8988T (cell line): ENCODE results near the gene GRK1.

Experiments used
- DNase-seq: peaks from one replicate; pipeline ENCODE4 v3.0.0; 2011

GRK1 gene

DNA sequence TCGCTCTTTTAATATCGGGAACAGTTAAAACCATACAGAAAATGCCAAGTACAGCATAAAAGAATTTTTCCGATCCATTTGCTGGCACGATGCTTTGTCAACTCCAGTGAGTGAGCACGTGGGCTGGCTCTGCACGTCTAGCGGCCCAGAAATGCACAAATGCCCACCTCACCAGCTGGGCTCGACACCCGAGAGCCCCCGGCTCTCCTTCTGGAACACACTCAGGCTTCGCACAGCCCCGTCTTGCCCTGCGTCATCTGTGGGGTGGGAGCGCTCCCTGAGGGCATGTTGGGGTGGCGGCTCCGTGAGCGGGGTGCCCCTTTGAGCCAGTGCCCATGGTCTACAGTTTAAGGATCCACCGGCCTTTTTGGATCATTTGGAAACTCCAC, 33.5 kb upstream of the GRK1 start:
- DNase-seq, result no peak

DNA sequence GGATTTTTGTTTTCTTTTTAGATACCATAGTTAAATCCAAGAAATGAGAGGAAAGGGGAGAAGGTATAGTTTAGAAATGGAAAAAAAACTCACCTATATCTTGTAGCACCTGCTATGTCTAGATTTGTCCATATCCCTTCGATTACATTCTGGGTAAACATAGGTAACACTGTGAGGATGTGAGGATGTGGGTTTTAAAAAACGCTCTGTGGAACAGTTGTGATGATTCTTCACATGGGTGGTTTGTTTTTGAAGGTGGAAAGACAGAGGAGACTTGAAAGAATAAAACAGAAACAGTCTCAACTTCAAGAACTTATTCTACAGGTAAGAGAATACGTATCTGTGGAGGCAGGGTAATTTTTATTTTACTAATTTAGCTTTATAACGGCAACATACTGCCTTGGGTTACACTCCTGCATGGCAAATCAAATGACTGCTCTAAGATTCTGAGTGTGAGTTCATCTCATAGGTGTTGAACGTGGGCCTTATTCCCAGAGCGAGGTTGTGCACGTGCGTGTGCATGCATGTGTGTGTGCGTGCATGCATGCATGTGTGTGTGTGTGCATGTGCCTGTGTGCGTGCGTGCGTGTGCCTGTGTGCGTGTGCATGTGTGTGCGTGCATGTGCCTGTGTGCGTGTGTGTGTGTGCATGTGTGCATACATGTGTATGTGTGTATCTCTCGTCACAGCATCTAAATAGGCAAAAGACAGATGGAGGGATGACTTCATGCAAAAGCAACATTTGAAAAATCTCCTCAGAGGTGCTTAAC, 32.6 kb upstream of the GRK1 start:
- no peak for DNase-seq

DNA sequence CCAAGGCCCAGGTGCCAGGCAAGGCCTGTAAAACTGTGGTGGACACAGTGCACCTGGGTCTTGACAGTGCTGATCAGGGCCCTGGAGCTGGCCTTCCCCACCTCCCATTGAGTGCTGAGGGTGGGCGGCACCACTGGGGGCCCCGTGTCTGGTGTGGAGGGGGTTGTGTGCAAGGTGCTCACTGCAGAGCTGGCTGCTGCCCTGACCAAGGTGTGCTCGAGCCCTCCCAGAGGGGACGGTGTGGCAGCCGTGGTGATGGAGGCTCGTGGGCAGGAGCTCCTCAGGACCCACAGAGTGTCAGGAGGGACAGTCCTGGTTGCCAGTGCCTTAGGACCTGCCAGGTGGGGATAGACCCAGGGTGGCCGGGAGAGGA, 32.0 kb upstream of the GRK1 start:
- no peak for DNase-seq

DNA sequence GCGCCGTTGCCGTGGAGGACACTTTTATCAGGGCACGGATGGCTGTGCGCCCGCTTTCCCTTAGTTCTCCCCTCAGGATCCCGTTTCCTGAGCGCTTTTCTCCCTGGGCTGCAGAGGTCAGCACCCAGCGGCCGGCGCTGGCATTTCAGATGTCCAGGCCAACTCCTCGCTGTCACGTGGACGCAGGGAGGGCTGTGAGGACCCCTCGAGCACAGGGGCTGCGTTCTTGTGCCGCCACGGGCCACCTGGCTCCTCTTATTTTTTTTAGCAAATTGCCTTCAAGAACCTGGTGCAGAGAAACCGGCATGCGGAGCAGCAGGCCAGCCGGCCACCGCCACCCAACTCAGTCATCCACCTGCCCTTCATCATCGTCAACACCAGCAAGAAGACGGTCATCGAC, 31.3 kb upstream of the GRK1 start:
- DNase-seq, result no peak

DNA sequence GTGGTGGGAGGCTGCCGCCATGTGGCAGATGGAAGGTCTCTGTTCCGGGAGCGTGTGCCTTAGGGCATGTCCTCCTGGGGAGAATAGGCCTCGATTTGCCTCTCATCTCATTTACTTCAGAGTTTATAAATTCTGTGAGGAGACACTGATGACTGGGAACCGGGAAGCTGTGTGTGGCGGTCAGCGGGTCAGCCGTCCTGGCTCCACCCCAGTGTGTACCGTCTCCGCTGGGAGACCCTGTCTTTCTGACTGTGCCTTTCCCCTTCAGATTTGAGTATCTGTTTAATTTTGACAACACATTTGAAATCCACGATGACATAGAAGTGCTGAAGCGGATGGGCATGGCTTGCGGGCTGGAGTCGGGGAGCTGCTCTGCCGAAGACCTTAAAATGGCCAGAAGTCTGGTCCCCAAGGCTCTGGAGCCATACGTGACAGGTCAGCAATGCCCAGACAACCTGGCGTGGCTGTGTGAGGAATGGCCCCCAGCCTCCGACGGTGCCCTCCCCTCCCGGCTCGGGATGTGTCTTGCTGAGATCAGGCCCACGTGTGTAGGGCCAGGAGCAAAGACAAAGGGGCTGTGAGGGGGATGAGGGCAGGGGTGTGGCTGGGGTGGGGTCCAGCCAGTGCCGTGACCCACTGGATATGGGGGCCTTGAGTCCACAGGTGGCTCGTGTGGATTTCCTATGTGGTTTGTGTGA, 30.6 kb upstream of the GRK1 start:
- no peak for DNase-seq

DNA sequence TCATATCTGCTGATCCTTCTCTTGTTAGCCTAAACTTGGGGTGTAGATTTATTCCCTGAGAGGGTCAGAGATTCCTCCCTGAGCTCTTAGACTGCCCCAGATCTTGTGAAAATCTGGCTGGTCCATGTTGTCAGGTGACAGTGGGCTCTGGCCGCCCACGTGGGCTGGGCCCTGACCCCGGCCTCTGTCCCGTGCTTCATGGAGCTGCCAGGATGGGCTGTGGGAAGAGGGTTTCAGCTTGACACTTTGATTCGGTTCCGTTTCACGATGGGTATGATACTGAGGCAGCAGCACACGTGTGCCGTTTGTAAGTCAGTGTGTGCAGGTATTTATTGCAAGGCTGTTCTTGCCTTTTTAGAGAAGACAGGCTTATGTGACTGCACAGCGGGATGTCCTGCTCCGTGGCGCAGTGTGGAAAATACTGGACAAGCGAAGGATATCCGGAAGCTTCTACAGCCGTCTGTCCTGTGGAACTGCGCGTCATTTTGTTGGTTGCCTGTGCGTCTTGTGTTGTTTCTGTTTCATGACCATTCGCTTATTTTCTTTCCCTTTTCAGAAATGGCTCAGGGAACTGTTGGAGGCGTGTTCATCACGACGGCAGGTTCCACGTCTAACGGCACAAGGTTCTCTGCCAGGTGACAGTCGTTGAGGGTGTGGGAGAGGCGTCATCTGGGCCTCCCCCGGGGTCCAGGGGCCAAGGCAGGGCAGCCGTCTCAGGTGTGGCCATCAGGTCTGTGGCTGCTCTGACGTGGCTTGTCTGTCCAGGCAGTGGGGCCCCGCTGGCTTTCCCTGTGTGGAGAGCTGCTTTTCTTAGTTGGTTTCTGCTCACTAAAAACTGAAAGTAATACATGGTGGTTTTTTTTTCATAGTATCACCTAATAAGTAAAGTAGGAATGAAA, 29.5 kb upstream of the GRK1 start:
- no peak for DNase-seq

DNA sequence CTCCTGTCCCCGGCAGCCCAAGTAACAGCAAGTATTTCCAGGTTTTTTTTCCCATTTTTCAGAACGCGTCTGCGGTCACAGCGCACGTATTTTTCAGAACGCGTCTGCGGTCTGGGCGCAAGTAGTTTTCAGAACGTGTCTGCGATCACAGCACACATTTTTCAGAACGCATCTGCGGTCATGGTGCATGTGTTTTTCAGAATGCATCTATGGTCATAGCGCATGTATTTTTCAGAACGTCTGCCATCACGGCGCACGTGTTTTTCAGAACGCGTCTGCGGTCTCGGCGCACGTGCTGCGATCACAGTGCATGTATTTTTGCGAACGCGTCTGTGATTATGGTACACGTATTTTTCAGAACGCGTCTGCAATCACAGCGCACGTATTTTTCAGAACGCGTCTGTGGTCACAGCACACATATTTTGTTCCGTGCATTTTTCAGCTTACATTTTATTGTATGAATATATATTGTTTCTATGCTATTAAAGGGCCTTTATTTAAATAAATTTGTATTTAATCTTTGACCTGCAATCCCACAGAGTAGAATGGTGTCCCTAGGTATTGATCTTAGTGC, 28.8 kb upstream of the GRK1 start:
- DNase-seq, result no peak

DNA sequence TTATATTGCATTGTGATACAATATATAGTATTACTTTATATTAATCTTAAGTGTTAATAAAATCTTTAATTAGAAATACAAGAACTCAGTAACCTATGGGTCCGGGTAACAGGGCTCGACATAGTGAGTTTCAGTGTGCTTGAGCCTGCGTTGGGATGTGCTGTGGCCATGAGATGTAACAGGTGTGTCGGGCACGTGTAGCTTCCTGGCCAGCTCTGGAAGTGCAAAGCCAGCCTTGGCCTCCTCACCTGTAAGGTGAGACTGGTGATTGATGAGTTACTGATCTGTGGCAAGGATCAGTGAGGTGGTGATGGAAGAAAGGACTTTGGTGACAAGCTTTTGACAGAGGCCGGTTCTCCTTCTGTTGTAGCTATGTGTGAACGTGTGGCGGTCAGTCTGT, 28.2 kb upstream of the GRK1 start:
- no peak for DNase-seq

DNA sequence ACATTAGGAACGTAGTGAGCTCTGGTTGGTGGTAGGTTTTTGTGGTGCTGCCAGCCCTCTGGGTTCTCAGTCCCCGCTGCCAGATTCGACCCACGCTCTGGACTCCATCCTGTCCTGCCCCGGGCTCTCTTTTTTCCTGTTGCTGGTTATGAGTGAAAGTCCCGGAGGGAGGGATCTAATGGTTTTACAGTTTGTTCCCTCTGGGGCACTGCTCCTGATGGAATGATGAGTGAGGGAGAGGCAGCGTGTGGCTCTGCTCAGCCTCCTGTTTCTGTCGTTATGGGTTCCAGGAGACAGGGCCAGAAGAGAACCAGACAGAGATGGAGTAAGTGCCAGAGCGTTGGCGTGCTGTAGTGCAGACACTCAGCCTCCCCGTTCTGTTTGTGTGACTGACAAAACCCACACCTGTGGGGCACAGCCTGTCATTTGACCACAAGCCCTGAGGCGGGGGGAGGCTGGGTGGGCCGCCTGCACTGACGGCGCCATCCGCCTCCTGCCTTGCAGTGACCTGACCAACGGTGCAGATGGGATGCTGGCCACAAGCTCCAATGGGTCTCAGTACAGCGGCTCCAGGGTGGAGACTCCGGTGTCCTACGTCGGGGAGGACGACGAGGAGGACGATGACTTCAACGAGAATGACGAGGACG, 27.3 kb upstream of the GRK1 start:
- no peak for DNase-seq

DNA sequence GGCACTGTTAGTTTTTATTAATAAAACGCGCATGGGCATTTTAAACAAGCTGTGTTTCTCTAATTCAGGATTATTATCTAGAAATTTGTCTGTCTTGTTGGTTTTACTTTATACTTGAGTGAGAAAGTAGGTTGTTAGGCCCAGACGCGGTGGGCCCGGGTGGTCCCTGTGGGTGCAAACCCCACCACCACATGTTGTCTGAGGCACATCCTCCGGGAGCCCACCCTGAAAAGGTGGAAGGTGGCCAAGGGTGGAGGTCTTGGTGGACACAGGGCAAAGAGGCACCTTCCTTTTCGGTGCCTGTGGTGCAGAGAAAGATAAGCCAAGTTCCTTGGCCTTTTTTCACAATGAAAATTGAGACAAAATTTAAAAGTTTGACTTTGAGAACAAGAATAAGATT, 25.6 kb upstream of the GRK1 start:
- no peak for DNase-seq

DNA sequence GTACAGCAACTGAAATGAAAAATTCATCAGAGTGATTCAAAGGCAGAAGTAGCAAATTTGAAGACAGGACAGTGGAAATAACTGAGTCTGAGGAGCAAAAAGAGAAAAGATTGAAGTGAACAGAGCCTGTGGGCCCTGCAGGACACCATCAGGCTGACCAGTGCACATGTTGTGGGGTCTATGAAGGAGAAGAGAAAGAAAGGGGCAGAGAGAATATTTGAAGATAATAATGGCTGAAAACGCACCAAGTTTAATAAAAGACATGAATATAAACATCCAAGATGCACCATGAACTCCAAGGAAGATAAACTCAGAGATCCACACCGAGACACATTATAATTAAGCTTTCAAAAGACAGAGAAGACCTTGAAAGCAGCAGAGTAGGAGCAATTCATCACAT, 24.5 kb upstream of the GRK1 start:
- DNase-seq, result no peak

DNA sequence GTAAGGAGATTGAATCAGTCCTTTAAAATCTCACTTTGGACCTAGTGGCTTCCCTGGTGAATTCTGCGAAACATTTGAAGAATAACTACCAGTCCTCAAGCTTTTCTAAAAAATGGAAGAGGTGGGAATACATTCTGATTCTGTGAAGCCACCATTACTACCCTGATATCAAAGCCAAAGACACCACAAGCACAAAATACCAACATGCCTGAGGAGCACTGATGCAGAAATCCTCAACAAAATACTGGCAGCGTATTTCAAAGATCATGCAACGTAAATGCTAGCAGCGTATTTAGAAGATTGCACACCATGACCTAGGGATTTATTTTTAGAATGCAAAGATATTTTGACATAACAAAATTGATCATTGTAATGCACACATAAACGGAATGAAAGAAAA, 23.4 kb upstream of the GRK1 start:
- DNase-seq, result no peak

DNA sequence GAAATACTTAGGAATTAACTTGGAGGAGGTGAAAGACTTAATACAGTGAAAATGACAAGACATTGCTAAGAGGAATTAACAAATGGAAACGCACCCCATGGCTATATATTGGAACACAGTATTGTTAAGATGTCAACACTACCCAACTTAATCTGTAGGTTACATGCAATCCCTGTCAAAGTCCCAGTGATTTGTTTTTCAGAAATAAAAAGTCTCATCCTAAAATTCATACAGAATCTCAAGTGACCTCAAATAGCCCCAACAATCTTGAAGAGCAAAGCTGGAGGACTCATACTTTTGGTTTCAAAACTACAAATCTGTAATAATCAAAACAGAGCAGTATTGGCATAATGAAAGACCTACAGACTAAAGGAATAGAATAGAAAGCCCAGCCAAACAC, 22.2 kb upstream of the GRK1 start:
- DNase-seq, result no peak

DNA sequence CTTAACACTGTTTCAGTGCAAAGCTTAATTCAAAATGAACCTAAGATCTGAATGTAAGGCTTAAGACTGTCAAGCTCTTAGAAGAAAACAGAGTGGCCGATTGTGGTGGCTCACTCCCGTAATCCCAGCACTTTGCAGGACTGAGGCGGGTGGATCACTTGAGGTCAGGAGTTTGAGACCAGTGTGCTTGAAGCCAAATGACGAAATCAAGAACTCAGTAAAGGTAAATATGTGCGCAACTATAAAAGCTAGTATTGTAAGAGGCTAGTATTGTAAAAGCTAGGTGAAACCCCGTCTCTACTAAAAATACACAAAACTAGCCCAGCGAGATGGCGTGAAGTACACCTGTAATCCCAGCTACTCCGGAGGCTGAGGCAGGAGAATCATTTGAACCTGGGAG, 21.7 kb upstream of the GRK1 start:
- DNase-seq, result no peak

DNA sequence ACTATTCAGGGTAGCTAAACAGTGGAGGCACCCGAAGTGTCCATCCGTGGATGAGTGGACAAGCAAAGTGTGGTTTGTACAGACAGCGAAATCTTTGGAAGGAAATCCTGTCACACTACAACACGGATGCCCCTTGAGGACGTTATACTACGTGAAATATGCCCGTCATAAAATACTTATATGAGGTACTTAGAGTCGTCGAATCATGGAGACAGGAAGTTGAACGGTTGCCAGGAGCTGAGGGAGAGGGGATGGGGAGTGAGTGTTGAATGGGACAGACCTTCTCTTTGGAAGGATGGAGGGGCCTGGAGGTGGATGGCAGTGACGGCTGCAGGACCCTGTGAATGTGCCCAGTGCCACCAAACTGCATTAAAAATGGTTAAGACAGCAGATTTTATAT, 20.6 kb upstream of the GRK1 start:
- no peak for DNase-seq

DNA sequence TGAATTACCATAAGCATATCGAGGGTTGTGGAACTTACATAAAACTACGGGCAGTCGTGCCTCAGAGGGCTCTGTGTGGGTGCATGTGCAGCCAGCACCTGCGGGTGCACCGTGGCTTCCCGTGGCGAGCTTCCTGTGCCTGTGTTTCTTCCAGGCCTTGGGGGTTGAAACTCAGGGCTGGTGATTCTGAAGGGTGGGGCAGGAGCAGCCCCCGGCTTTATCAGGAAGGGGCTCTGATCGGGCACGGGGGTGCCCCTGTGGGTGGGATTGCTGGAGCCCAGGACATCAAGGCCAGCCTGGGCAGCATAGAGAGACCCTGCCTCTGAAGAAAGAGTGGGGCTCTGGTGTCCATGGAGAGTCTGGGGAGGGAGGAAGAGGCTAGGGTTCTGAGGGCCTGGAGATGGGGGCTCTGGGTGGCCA, 20.1 kb upstream of the GRK1 start:
- no peak for DNase-seq

DNA sequence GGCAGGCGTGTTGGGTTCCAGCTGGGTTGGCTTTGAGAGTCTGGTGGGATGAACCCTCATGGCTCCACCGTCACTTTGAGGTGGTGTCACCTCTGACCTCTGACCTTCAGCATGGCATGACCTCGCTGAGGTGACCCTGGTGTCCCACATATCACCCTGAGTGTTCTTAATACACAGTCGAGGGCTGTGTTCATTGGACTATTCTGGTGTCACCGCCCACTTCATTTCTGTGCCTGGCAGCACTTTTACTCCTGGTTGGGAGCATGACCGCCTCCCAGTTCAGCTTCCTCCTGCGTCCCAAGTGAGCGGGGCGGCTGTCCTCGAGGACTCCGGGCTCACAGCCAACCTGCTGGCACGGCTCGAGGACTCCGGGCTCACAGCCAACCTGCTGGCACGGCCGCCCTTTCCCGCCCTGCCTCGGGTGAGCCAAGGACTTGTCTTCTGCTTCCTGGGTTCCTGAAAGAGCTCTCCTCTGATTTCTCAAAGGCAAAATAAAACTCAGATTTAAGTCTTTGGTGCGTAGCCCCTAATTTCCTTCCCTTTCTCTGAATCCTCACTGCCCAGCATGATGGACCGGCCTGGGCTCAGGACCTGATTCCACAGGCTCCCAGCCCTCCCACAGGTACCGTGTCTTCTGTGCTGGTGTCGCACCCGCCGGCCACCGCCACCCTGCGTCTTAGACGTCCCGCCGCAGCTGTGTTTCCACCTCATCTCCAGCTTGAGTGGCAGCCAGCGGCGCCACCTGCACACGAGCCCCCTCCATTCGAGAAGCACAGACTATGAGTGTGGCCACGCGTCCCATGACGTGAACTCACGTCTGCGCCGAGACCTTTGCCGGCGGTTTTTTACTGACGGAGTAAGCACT, 19.4 kb upstream of the GRK1 start:
- DNase-seq, result no peak

DNA sequence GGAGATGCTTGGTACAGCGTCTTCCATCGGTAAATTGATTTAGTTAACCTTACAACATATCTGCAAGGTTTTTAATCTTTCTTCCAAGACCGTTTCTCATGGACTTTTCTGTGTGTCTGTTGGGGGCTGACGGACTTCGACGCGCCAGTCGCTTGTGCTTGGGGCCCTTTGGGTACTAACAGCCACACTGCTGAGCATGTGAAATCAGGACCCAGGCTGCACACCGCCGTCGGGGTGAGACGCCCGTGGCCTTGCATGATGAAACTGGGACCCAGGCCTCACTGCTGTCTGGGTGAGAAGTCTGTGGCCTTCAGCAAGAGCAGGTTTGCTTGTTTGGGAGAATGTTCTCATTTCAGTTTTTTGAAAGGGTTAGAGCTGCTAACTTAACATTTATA, 18.8 kb upstream of the GRK1 start:
- no peak for DNase-seq

DNA sequence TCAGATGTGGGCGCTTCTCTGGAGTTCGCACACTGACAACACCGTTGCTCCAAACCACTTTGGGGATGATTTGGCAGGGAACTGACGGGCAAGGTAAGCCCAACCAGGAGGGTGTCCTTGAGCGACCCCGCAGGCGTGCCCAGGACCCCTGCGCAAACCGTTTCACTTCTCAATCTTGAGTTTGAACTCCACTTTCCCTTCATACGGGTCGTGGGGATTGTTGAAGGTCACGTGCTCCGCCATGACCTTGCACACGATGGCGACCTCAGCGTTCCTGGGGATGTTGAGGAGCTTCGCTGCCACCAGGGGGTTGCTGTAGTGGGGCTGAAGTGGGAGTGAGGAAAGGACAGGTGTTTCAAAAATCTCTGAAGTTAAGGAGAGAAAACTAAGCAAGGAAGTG, 17.8 kb upstream of the GRK1 start:
- no peak for DNase-seq

DNA sequence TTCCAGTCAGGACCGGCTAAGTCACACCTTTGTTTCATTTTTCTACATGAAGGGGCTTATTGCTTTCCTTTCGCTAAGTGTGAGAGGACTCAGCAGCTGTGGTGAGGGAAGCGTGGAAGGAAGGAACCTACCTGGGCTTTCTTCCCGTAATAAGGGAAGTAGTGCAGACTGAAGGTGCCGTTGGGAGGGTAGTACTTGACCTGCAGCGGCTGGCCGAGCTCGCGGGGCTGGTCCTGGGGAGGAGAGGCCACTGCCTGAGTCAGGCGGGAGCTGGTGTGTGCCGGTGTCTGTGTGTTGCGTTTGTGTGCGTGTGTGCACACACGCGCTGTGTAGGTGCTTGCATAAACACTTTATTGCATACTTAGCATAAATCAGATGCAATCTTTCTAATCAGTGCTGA, 16.7 kb upstream of the GRK1 start:
- DNase-seq, result no peak

DNA sequence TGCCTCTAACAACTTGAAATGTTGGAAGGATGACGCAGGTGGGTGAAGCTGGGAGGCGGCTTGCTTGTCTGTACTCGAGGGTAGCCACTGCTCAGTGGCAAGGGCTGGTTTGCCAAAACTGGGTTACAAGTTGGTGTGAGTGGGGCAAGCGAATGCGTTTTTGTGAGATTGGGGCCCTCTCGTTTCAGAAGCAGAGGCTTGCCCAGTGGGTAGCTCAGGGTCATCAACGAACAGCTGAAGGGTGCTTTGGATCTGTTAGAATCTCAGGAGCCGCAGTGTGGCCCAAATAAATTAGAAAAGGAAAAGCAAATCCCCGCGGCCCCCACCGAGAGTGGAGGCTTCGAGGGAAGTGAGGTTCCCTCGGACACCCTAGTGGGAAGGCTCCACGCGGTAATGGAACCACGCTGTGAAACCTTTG, 16.3 kb upstream of the GRK1 start:
- DNase-seq, result no peak
